Upper lobe of left lung (tissue), 4 donors: Measurements from ENCODE around the gene TAS2R60.

Source experiments
- CTCF ChIP-seq, 6 experiments: fragments of 450-650 bp in 4 of 6; fragments of 200-600 bp in 2 of 6; sonication (generic) in 2 of 6; IDR thresholded peaks; one replicate each; pipeline ENCODE4 v1.5.1; 2016 to 2019; ENCODE audit warnings: antibody characterized with exemption in 6 of 6
- EP300 ChIP-seq, 4 donors: sonication (generic); formaldehyde crosslinking; IDR thresholded peaks; one replicate each; pipeline ENCODE4 v1.5.1; 2017; ENCODE audit warnings: antibody characterized with exemption in 4 of 4, control low read depth in 2 of 4
- POLR2A ChIP-seq, 4 donors: fragments of 450-650 bp; IDR thresholded peaks; one replicate each; pipeline ENCODE4 v1.5.1; 2016 to 2017; ENCODE audit warnings: antibody characterized with exemption in 4 of 4, mild to moderate bottlenecking in 2 of 4
- POLR2AphosphoS5 ChIP-seq, 2 donors: sonication (generic); formaldehyde crosslinking; IDR thresholded peaks; one replicate each; pipeline ENCODE4 v1.5.1; 2017; ENCODE audit warnings: antibody characterized with exemption in 2 of 2

GRCh38 chr7:143399151-143399550 lies 44.1 kb upstream of the TAS2R60 start:
- TF ChIP-seq EP300 (IDR thresholded peaks at IDR 0.05) (no peak), CTCF (IDR thresholded peaks at IDR 0.05) (no peak), POLR2A (IDR thresholded peaks at IDR 0.05) (no peak), POLR2AphosphoS5 (IDR thresholded peaks at IDR 0.05) (no peak)
